Ishikawa (cell line): ENCODE data around the gene HSP90B1.

Experiments used
- CEBPB ChIP-seq: IDR thresholded peaks from 2 replicates; pipeline ENCODE4 v1.6.1; 2012
- CREB1 ChIP-seq: IDR thresholded peaks from 2 replicates; pipeline ENCODE4 v1.6.1; 2012; ENCODE audit warnings: low read depth
- EP300 ChIP-seq: IDR thresholded peaks from 2 replicates; pipeline ENCODE4 v1.6.1; 2012; ENCODE audit warnings: borderline replicate concordance
- FOXM1 ChIP-seq: IDR thresholded peaks from 2 replicates; pipeline ENCODE4 v1.6.1; 2012; ENCODE audit warnings: low read depth, borderline replicate concordance
- MAX ChIP-seq: IDR thresholded peaks from 2 replicates; pipeline ENCODE4 v1.6.1; 2012
- RAD21 ChIP-seq: IDR thresholded peaks from 2 replicates; pipeline ENCODE4 v1.6.1; 2012; ENCODE audit warnings: low read depth
- TAF1 ChIP-seq: IDR thresholded peaks from 2 replicates; pipeline ENCODE4 v1.6.1; 2012; ENCODE audit warnings: low read depth, mild to moderate bottlenecking
- TEAD4 ChIP-seq: IDR thresholded peaks from 2 replicates; pipeline ENCODE4 v1.6.1; 2012
- YY1 ChIP-seq: IDR thresholded peaks from 2 replicates; pipeline ENCODE4 v1.6.1; 2012; ENCODE audit warnings: low read depth

GRCh38 chr12:103929046-103929783, 995 bp upstream of the HSP90B1 start:
- peak; percentile 38; the same call in 1 of the 2 replicates for TF ChIP-seq TAF1
- TF ChIP-seq YY1, result no peak; the same call in 1 of the 2 replicates
- TF ChIP-seq RAD21, result no peak
- TF ChIP-seq CREB1, result 0 out of 2 replicates have a peak, but pooled peaks have one; percentile 7
- no peak for TF ChIP-seq FOXM1
- no peak for TF ChIP-seq CEBPB
- no peak for TF ChIP-seq EP300
- no peak for TF ChIP-seq TEAD4
- TF ChIP-seq MAX, result 0 out of 2 replicates have a peak, but pooled peaks have one; percentile 42
